ENCODE results near the gene PVRIG. TPM values are rescaled to one million over a fixed set of nuclear protein-coding genes. Genes with fewer than 3 reads are reported as not detected.
"Not testable (repeated sequence)": the region's sequence is repeated elsewhere in the genome, so short reads cannot be mapped to it uniquely, and the experiment has no call there.

The PVRIG gene
- total RNA-seq, 2 experiments from 2014 or later, result 61.6 to 64.8 TPM

- DNase-seq, result peak; percentile 43
- peaks cover 18% of the 10 kb centered on the region for H3K36me3 Mint-ChIP-seq (ENCODE audit: low read depth)
- H3K4me3 Mint-ChIP-seq; POLR2A ChIA-PET; ATAC-seq; H3K27me3 Mint-ChIP-seq (ENCODE audit: low read depth); H3K9me3 Mint-ChIP-seq (ENCODE audit: insufficient read depth): not testable (repeated sequence)
- CTCF ChIA-PET, result interaction anchor here (16.0 kb wide), 1 partner anchor 81 kb away, joined by 200 read pairs; no protein-coding TSS in a partner anchor
- H3K4me1 Mint-ChIP-seq (ENCODE audit: low read depth), result peaks cover 76% of the 10 kb centered on the region
- peak overlapping the region; percentile 47 for H3K27ac Mint-ChIP-seq
Observed at GRCh38 chr7:100214356-100214755, 5.4 kb upstream of the PVRIG start.

DNA sequence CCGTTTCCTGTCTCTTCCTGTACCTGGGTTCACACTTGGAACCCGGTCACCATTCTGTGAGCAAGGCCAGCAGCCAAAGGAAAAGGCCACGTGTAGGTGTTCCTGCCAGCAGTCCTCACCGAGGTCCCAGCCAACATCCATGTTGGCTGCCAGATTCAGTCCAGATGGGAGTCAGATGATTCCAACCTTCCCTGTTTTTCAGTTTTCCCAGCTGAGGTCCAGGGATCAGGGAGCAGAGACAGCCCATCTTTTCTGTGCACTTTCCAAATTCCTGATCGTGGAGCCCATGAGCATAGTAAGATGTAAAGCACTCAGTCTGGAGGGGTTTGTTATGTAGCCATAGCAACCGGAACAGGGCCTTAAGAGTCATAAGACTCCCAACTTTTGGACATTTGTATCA lies 3.9 kb upstream of the PVRIG start:
- no peak for DNase-seq
- CTCF ChIA-PET, result interaction anchor here (2.9 to 16.0 kb wide), 4 partner anchors 27 to 83 kb away, joined by 15 to 200 read pairs (median 34); partner anchors contain the start of genes GPC2 and STAG3
- Mint-ChIP-seq H3K36me3 (ENCODE audit: low read depth) (peaks cover 20% of the 10 kb centered on the region), H3K9me3 (ENCODE audit: insufficient read depth) (no peaks in the 10 kb centered on the region), H3K27ac (no peak overlapping the region), H3K27me3 (ENCODE audit: low read depth) (no peaks in the 10 kb centered on the region), H3K4me1 (ENCODE audit: low read depth) (peaks cover 63% of the 10 kb centered on the region), H3K4me3 (no peak overlapping the region)
- ATAC-seq, result no peak
- POLR2A ChIA-PET, result no interaction called here

DNA sequence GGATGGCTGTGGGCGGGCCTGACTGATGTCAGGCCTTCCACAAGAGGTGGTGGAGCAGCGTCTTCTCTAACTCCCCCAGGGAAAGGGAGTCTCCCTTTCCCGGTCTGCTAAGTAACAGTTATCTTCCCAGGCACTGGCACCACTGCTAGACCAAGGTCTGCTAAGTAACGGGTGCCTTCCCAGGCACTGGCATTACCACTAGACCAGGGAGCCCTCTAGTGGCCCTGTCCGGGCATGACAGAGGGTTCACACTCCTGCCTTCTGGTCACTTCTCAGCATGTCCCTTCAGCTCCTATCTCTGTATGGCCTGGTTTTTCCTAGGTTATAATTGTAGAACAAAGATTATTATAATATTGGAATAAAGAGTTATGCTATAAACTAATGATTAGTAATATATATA lies 1.8 kb upstream of the PVRIG start:
- CTCF ChIA-PET, result interaction anchor here (0.8 to 16.0 kb wide), 20 partner anchors 9 to 190 kb away, joined by 3 to 200 read pairs (median 6); partner anchors contain the start of genes GPC2, LAMTOR4 and STAG3
- ATAC-seq (peak; percentile 5), DNase-seq (peak; percentile 88)
- Mint-ChIP-seq H3K4me1 (ENCODE audit: low read depth) (peaks cover 64% of the 10 kb centered on the region), H3K4me3 (peak overlapping the region; percentile 80), H3K27ac (peak overlapping the region; percentile 98), H3K36me3 (ENCODE audit: low read depth) (peaks cover 34% of the 10 kb centered on the region)
- not testable (repeated sequence) for H3K27me3 Mint-ChIP-seq (ENCODE audit: low read depth); H3K9me3 Mint-ChIP-seq (ENCODE audit: insufficient read depth)
- POLR2A ChIA-PET, result interaction anchor here (1.0 to 5.5 kb wide), 6 partner anchors 9 to 128 kb away, joined by 3 to 48 read pairs (median 4); no protein-coding TSS in a partner anchor

DNA sequence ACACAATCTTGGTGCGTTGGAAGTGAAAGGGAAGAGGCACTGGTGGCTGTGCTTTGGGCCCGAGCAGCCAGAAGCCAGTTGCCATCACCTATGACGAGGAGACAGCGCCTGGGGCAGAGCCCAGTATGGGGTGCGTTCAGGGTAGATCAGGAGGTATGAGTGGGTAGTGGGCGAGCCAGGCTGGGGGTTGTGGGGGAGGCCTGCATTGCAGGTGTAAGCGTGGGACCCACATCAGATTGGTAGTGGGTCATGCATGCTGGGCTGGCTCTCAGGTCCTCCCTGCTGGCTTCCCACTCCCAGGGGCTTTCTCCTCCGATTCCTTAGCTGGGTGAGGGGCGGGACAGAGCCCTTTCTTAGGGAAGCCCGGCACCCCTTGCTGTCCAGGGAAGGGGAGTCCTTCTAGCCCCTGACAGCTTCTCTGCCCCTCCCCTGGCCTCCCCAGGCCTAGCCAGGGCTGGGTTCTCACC lies 445 bp upstream of the PVRIG start:
- ChIA-PET CTCF (interaction anchor here (1.7 to 16.0 kb wide), 4 partner anchors 9 to 86 kb away, joined by 3 to 200 read pairs (median 32); partner anchors contain the start of gene LAMTOR4), POLR2A (interaction anchor here (1.1 to 5.5 kb wide), 11 partner anchors 10 to 210 kb away, joined by 3 to 48 read pairs (median 5); partner anchors contain the start of genes CNPY4, LAMTOR4, MBLAC1 and MEPCE)
- no peaks in the 10 kb centered on the region for H3K9me3 Mint-ChIP-seq (ENCODE audit: insufficient read depth)
- DNase-seq (peak; percentile 43), ATAC-seq (no peak)
- no peaks in the 10 kb centered on the region for H3K27me3 Mint-ChIP-seq (ENCODE audit: low read depth)
- peaks cover 48% of the 10 kb centered on the region for H3K36me3 Mint-ChIP-seq (ENCODE audit: low read depth)
- H3K27ac Mint-ChIP-seq, result peak overlapping the region; percentile 98
- H3K4me1 Mint-ChIP-seq (ENCODE audit: low read depth), result peaks cover 68% of the 10 kb centered on the region
- peak overlapping the region; percentile 95 for H3K4me3 Mint-ChIP-seq

- Mint-ChIP-seq H3K36me3 (ENCODE audit: low read depth) (peaks cover 58% of the 10 kb centered on the region), H3K4me3 (peak overlapping the region; percentile 95), H3K27me3 (ENCODE audit: low read depth) (no peaks in the 10 kb centered on the region), H3K27ac (peak overlapping the region; percentile 98), H3K4me1 (ENCODE audit: low read depth) (peaks cover 67% of the 10 kb centered on the region), H3K9me3 (ENCODE audit: insufficient read depth) (no peaks in the 10 kb centered on the region)
- ATAC-seq (no peak), DNase-seq (no peak)
- ChIA-PET CTCF (interaction anchor here (0.7 to 16.0 kb wide), 6 partner anchors 8 to 94 kb away, joined by 3 to 200 read pairs (median 4); partner anchors contain the start of genes LAMTOR4 and MBLAC1), POLR2A (interaction anchor here (0.6 to 5.5 kb wide), 19 partner anchors 12 to 1105 kb away, joined by 3 to 48 read pairs (median 4); partner anchors contain the start of genes AP4M1, CNPY4, LAMTOR4 and MBLAC1)
Observed at GRCh38 chr7:100220586-100221230, 959 bp downstream of the PVRIG start.

GRCh38 chr7:100221231-100221718 lies 1.5 kb downstream of the PVRIG start:
- Mint-ChIP-seq H3K36me3 (ENCODE audit: low read depth) (peaks cover 60% of the 10 kb centered on the region), H3K27me3 (ENCODE audit: low read depth) (no peaks in the 10 kb centered on the region), H3K27ac (peak overlapping the region; percentile 98), H3K4me1 (ENCODE audit: low read depth) (peaks cover 65% of the 10 kb centered on the region), H3K9me3 (ENCODE audit: insufficient read depth) (no peaks in the 10 kb centered on the region), H3K4me3 (peak overlapping the region; percentile 95)
- ATAC-seq (peak; percentile 50), DNase-seq (peak; percentile 83)
- ChIA-PET CTCF (interaction anchor here (0.7 to 16.0 kb wide), 6 partner anchors 9 to 177 kb away, joined by 3 to 200 read pairs (median 4); partner anchors contain the start of genes GPC2, MBLAC1 and STAG3), POLR2A (interaction anchor here (0.6 to 5.5 kb wide), 16 partner anchors 12 to 1105 kb away, joined by 3 to 48 read pairs (median 5); partner anchors contain the start of genes AP4M1, LAMTOR4, MCM7 and ZCWPW1)

DNA sequence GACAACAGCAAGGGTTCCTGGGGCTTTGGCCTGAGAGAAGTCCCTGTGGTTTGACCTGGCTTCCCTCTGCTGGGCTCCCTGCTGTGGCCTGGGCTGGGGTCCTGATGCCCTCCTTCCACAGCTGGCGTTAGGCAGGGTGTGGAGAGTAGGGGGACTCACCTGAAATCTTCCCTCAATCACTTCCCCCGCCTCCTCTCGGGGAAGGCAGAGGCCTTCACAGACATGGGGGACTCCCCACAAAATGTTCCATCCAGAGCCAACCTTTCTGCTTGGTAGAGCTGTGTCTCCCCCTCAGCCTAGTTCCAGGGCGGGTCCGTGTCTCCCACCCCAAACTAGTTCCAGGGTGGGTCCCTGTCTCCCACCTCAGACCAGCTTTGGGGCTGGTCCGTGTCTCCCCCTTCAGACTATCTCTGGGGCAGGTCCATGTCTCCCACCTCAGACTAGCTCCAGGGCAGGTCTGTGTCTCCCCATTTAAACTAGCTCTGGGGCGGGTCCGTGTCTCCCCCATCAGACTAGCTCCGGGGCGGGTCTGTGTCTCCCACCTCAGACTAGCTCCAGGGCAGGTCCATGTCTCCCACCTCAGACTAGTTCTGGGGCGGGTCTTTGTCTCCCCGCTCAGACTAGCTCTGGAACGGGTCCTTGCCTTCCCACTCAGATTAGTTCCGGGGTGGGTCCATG lies 2.2 kb downstream of the PVRIG start:
- H3K4me3 Mint-ChIP-seq, result peak overlapping the region; percentile 95
- ChIA-PET POLR2A (interaction anchor here (0.6 to 5.5 kb wide), 17 partner anchors 9 to 207 kb away, joined by 3 to 48 read pairs (median 4); partner anchors contain the start of genes AP4M1, LAMTOR4, MCM7 and ZCWPW1), CTCF (interaction anchor here (0.7 to 16.0 kb wide), 6 partner anchors 10 to 176 kb away, joined by 3 to 200 read pairs (median 4); partner anchors contain the start of genes GPC2 and STAG3)
- DNase-seq (no peak), ATAC-seq (no peak)
- H3K27me3 Mint-ChIP-seq (ENCODE audit: low read depth), result no peaks in the 10 kb centered on the region
- H3K4me1 Mint-ChIP-seq (ENCODE audit: low read depth), result peaks cover 62% of the 10 kb centered on the region
- no peaks in the 10 kb centered on the region for H3K9me3 Mint-ChIP-seq (ENCODE audit: insufficient read depth)
- H3K36me3 Mint-ChIP-seq (ENCODE audit: low read depth), result peaks cover 61% of the 10 kb centered on the region
- peak overlapping the region; percentile 98 for H3K27ac Mint-ChIP-seq

- DNase-seq (no peak), ATAC-seq (no peak)
- Mint-ChIP-seq H3K27ac (peak overlapping the region; percentile 98), H3K36me3 (ENCODE audit: low read depth) (peaks cover 64% of the 10 kb centered on the region), H3K27me3 (ENCODE audit: low read depth) (no peaks in the 10 kb centered on the region), H3K9me3 (ENCODE audit: insufficient read depth) (no peaks in the 10 kb centered on the region), H3K4me1 (ENCODE audit: low read depth) (peaks cover 58% of the 10 kb centered on the region), H3K4me3 (peak overlapping the region; percentile 95)
- CTCF ChIA-PET, result interaction anchor here (0.7 to 16.0 kb wide), 5 partner anchors 13 to 89 kb away, joined by 3 to 200 read pairs (median 4); partner anchors contain the start of genes GAL3ST4, GPC2 and STAG3
- POLR2A ChIA-PET, result interaction anchor here (0.8 to 5.5 kb wide), 13 partner anchors 8 to 206 kb away, joined by 3 to 48 read pairs (median 5); partner anchors contain the start of genes AP4M1, LAMTOR4, MCM7 and ZCWPW1
Observed at GRCh38 chr7:100222445-100223132, 2.8 kb downstream of the PVRIG start.

DNA sequence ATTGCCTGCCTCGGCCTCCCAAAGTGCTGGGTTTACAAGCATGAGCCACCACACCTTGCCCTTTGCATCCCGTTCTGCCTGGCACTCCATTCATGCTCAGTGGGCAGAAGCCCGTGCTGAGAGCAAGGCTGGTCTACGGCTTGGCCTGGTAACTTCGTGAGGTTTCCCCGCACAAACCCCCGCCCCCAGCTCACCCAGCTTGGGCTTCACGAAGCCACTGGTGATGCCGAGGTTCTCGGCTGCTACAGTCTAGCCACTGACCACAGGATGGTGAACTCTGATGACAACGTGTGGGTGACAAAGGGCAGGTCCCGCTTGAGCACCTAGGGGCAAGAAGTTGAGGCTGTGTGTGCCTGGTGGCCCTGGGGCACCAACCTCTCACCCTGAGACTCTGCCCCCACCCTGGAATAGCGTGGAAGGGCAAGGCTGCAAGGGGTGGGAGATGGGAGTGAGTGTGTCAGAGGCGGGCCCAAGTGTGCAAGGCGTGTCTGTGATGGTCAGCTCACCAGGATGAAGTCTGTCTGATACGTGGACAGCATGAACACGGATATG lies 3.7 kb downstream of the PVRIG start:
- POLR2A ChIA-PET, result interaction anchor here (5.5 kb wide), 1 partner anchor 14 kb away, joined by 48 read pairs; no protein-coding TSS in a partner anchor
- CTCF ChIA-PET, result interaction anchor here (1.1 kb wide), 1 partner anchor 56 kb away, joined by 3 read pairs; the partner anchor contains the start of gene GAL3ST4
- Mint-ChIP-seq H3K36me3 (ENCODE audit: low read depth) (peaks cover 69% of the 10 kb centered on the region), H3K27ac (peak overlapping the region; percentile 98), H3K4me3 (peak overlapping the region; percentile 95), H3K4me1 (ENCODE audit: low read depth) (peaks cover 58% of the 10 kb centered on the region)
- ATAC-seq; DNase-seq; H3K9me3 Mint-ChIP-seq (ENCODE audit: insufficient read depth); H3K27me3 Mint-ChIP-seq (ENCODE audit: low read depth): not testable (repeated sequence)

GRCh38 chr7:100224891-100225290 lies 5.1 kb downstream of the PVRIG start:
- DNase-seq, result not testable (repeated sequence)

More at GRCh38 chr7:100224891-100225290, 5.1 kb downstream of the PVRIG start:
- Mint-ChIP-seq H3K4me1 (ENCODE audit: low read depth) (peaks cover 47% of the 10 kb centered on the region), H3K36me3 (ENCODE audit: low read depth) (peaks cover 67% of the 10 kb centered on the region), H3K4me3 (peak overlapping the region; percentile 8), H3K27ac (peak overlapping the region; percentile 98)
- ATAC-seq; POLR2A ChIA-PET; CTCF ChIA-PET; H3K9me3 Mint-ChIP-seq (ENCODE audit: insufficient read depth); H3K27me3 Mint-ChIP-seq (ENCODE audit: low read depth): not testable (repeated sequence)

All from activated CD8-positive, alpha-beta T cell treated with anti-CD3 and anti-CD28 coated beads, Interleukin-2, amount 10 ng/mL, durations not matched to agents 7 days and 5 days (primary cell).